Stimulated activated CD8-positive, alpha-beta memory T cell treated with anti-CD3 and anti-CD28 coated beads, Interleukin-12 subunit alpha, Interleukin-12 subunit beta, amount 100 ng/mL, for 1 hour (primary cell): ENCODE data around the gene RELN.
"Not testable (repeated sequence)": the region's sequence is repeated elsewhere in the genome, so short reads cannot be mapped to it uniquely, and the experiment has no call there.

Experiments used
- DNase-seq: peaks from one replicate; pipeline ENCODE4 v3.0.0-alpha.2; 2020; ENCODE audit warnings: low read depth

RELN gene

DNA sequence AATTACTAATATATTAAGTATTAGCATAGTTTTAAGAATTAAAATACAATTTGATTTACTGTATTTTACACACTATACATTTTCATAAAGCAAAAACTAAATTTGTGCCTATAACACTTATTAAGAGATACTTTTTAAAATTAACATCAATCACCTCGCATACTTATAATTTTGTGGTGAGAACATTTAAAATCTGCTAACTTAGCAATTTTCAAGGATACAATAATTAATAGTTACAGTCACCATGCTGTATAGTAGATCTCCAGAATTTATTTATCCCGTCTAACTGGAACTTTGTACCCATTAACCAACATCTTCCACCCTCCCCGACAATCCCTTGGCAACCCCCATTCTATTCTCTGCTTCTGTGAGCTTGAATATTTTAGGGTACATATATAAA lies 47.5 kb downstream of the RELN start:
- DNase-seq, result no peak

DNA sequence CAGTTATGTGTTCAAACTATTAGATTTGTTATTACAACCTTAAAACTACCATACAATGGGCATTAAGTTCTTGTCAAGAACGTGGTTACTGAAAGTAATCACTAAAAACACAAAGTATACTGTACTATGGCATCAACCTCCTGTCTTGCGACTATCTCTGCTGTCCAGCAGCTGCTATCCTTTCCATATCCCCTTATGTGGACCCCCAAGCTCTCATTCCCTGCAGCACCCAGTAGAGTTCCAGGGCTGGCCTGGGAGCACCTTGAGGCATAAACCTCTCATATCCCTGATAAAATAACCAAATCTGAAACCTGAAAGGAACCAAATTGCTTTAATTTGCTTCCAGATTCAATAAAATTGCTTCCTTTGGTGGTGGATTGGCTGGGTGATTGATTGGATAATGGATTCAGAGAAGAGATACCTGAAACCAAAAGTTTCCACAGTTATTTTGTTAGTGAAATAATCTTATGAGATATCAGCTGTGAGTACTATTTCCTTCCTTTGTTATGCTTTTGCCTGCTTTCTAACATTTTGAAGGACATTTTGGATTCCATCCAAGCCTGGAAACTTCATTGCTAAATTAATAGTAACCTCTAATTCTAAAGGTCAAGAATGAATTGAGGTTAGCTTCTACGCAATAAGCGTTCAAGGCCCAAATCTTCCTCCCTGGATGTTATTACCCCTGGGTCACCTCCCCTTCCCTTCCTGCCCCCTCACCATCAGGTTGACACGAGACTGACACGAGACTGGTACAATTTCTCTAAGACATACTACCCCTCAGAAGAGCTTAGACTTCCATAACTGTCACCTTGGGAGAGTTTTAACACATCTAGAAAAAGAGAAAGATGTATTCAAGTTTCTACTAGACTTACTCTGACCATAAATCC lies 48.8 kb downstream of the RELN start:
- DNase-seq, result no peak

GRCh38 chr7:103937680-103938079 lies 51.8 kb downstream of the RELN start:
- no peak for DNase-seq

DNA sequence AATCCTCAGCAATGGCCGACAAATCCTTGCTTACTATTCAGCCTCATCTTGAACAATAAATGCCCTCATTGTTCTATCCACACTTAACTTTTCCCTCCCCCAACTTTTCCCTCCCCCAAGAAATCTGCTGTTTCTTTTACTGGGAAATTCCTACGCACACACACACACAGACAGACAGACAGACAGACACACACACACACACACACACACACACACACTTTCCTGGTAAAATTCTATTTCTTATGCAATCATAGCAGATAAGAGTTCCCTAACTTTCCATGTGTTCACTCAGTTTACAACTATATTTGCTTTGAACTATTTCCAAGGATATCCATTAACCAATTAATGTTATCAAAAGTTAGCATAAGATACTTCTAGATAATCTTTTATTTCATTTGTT lies 52.9 kb downstream of the RELN start:
- no peak for DNase-seq

GRCh38 chr7:103934508-103934907 lies 55.0 kb downstream of the RELN start:
- DNase-seq, result no peak

- DNase-seq, result no peak
Measured at GRCh38 chr7:103932389-103932788, 57.1 kb downstream of the RELN start.

DNA sequence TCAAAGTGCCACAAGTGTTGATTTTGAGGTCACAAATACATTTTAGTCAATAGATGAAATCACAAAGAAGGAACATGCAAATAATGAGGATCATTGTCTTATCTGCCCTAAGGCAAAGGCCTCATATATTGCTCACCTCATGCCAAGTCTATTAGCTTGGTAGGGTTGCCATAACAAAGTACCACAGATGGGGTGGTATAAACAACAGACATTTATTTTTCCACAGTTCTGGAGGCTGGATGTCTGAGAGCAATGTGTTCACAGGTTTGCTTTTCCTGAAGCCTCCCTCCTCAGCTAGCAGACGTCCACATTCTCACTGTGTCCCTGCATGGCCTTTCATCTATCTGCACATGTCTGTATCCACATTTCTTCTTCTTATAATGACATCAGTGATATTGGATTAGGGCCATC lies 59.6 kb downstream of the RELN start:
- DNase-seq, result no peak

DNA sequence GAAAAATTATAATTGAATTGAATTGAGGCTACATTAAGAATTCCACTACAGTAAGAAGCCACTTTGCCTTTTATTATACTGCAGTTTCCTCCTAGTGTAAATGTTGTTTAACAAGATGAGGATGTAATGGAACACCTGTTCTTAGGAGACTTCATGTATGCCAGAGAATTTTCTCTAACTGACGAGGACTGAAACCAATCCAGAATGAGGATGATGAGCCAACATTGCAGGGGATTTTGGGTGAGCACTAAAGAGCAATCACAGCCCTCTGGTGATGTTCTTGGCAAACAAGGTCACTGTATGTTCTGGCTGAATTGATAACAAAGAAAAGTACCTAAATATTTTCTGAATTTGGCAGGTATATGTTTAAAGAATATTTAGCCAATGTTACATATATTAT lies 60.9 kb downstream of the RELN start:
- DNase-seq, result no peak

DNA sequence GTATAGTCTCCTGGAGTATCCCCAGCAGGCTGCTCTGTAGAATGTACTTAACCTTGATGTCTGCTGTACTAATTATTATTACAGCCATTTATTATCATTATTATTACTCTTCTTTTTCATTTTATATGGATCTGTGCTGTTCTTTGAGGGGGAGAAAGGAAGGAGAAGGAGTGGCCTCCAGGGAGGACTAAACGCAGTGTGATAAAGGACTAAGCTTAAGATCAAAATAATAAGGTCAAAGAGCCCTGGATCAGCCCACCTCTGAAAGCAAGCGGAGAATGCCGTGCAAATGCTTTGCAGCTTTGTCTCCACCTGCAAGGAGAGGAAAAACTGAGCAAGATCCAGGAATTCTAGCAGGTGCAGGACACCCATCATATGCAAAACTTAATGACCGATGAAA lies 65.3 kb downstream of the RELN start:
- no peak for DNase-seq

DNA sequence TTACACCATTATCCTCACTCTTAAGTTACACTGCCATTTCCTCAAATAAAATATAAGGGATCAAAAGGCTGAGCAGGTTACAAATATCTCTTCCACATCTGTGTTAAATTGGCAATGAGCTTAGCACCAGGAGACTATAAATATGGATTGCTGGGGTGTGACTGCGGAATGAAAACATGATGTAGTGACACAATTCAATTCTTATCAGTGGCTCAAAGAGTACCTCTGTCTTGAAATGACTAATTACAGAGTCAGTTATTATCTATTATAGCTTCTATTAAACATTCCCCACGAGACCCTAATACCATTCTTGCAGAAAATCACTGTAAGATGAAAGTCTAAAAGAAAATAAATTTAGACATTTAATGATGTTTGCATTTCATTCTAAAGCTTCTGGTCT lies 67.1 kb downstream of the RELN start:
- DNase-seq, result no peak

DNA sequence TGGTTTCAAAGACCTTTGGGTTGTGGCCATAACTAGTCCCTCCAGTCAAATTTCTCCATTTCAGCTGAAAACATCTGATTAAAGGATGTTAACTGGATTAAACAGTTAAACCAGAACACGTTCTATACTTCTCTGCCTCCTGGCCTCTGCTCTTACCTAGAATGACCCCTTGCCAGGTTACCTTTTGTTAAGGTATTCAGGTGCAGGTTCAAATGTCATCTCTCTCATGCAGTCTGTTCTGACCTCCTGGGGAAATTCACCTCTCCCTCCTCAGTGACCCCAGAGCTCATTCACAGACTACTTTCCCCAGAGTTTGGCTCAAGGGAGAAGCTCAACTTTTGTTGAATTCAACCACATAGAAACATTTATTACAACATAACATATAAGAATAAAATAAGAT lies 67.8 kb downstream of the RELN start:
- DNase-seq, result no peak

DNA sequence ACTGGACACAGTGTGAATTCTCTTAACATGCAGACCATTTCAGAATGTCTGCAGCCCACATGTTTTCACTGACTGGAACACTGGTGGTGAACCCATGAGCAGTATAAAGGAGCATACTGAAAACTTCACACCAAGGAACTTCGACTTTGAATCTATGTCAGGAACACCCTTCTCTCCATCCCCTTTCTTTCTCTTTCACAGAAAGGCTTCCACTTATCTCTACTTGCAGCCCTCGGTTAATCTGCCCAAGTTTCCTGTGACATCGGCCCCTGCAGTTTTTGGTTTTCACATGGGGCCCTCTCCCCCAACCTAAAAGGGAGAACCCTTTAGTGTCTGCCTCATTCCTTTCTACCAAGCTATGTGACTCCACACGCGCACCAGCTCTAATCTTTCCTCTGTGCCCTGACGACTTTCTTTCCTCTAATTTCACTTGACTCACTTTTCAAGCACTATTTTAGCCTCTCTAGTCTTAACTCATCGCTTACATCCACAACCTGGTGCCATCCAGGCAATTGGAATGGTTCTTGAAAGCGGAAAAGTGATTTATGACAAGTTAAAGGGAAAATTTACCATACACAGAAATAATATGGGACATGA lies 70.1 kb downstream of the RELN start:
- DNase-seq, result no peak

- no peak for DNase-seq
Measured at GRCh38 chr7:103918631-103919271, 70.7 kb downstream of the RELN start.

DNA sequence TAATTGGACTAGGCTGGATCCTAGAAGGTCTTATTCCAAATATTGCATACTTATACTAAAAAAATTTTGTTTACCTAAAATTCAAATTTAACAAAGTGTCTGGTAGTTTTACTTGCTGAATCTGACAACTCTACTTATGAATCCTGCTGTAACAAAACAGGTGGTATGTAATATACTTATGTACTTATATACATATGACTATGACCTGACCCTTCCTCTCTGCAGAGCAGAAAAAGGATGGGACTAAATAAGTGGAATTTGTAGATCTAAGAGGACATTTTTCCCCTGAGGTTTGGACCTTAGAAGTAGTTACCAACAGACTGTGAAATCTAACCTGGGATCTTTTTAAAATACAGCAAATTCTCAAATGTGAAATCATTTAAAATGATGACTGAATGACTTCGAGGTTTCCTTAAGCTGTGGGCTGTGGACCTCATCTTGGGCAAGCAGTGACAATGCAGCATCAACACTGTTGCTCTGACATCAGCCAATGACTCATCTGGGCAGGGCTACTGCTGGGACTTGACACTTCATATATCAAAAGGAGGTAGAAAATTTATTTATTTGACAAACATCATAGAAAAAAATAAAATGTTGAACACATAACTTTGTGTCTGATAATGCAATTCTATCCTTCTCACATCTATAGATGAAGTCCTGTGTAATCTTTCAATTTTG lies 73.6 kb downstream of the RELN start:
- DNase-seq, result no peak

DNA sequence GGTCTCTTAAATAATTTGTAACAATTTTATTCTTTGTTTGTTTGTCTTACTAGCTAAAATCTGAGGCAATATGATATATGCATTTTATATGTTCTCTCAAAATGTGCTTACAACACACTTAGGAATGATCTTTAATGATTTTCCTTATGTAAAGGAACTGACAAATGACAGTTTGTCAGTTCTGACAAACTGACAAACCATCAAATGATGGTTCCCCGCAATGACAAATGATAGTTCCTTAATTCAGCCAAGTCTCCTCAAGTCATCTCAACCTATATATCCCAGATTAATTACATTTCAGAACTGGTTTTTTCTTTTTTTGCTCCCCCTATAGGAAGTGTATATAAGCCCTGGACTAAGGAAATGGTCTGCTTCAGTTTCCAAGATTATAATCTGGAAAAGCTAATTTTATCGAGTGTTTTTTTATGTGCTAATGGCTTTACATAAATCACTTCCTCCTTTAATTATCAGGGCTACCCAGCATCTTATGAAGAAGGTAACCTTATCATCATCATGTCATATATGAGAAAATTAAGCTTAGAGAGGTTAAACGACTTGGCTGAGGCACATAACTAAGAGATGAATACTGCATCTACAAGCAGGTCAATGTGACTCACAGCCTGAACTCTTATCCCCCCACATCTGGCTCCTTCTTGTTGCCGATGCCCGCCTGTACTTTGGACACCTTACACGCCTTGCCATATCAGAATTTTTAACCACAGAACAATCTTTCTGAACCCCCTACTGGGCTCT lies 75.1 kb downstream of the RELN start:
- no peak for DNase-seq

DNA sequence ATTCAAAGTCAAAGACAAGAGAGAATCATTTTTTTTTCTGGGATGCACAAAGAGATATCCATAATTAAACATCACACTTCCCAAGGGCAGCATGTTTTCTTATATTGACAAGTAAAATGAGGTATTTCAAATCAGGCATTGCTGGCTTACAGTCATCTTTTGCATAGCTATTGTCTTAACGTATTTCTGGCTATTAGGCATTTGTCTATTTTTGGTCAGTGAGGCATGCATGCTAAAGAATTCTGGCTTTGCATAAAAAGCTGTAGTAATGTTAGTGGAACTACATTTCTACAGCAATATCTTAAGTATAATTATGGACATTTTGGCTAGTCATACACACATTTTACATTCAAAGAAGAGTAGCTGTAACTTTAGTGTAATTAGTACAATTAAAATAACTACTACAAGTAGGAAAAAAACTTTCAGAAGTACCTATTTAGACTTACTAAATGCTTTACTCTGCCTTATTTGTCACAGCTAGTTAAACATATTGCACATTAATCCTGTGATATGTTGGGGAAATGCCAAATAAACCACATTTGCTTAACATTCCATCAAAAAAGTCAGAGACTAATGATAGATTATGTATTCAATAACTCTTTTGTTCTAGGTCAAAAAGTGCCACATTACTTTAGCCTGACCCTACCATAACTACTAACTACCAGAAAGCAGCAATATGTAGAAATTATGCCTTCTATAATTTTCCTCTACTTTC lies 76.4 kb downstream of the RELN start:
- no peak for DNase-seq

- DNase-seq, result not testable (repeated sequence)
Measured at GRCh38 chr7:103911015-103911414, 78.4 kb downstream of the RELN start.

DNA sequence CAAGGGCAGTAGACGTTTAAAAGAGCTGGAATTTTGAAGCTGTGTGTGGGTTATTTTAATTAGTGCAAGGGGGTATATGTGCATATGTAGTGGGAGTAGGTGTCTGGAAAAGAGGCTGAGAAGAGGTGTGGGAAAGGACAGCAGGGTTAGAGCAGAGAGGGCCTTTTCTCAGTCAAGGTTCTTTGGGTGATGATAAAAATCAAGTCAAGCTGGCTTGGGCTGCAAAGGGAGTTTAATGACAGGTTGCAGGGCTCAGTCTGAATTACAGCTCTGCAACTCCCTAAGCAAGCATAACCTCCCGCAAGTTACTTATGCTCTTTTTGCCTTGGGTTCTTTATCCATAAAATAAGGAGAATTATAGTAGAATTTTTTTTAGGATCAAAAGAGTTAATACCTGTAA lies 83.5 kb downstream of the RELN start:
- no peak for DNase-seq

GRCh38 chr7:103902917-103903316 lies 86.5 kb downstream of the RELN start:
- no peak for DNase-seq

GRCh38 chr7:103896826-103897225 lies 92.6 kb downstream of the RELN start:
- DNase-seq, result not testable (repeated sequence)
